ENCODE results near the gene VARS1.

VARS1 gene

GRCh38 chr6:31780507-31781243 lies 14.9 kb downstream of the VARS1 start:
- WGBS (ENCODE audit: insufficient coverage, insufficient read length): no CpG with 5 or more reads among the region's 20 CpGs
- DNase-seq (ENCODE audit: low read depth, low spot score): no peak
- H3K27ac ChIP-seq (ENCODE audit: low read length): no peak overlapping the region
- H3K27me3 ChIP-seq (ENCODE audit: control insufficient read depth, insufficient read depth, low read length): no peaks in the 10 kb centered on the region
- H3K9me3 ChIP-seq (ENCODE audit: control insufficient read depth, insufficient read depth, low read length): no peaks in the 10 kb centered on the region
- no peak overlapping the region for H3K4me3 ChIP-seq (ENCODE audit: low read length)
- H3K4me1 ChIP-seq (ENCODE audit: control insufficient read depth, insufficient read depth, low read length): peaks cover 4% of the 10 kb centered on the region; the same call in 1 of the 2 replicates
- H3K36me3 ChIP-seq (ENCODE audit: control insufficient read depth, insufficient read depth, low read length): peaks cover 53% of the 10 kb centered on the region

- no peaks in the 10 kb centered on the region for H3K27me3 ChIP-seq (ENCODE audit: control insufficient read depth, insufficient read depth, low read length)
- H3K9me3 ChIP-seq (ENCODE audit: control insufficient read depth, insufficient read depth, low read length): no peaks in the 10 kb centered on the region
- peaks cover 4% of the 10 kb centered on the region; the same call in 1 of the 2 replicates for H3K4me1 ChIP-seq (ENCODE audit: control insufficient read depth, insufficient read depth, low read length)
- peaks cover 47% of the 10 kb centered on the region for H3K36me3 ChIP-seq (ENCODE audit: control insufficient read depth, insufficient read depth, low read length)
- no peak overlapping the region for H3K27ac ChIP-seq (ENCODE audit: low read length)
- no CpG with 5 or more reads among the region's 10 CpGs for WGBS (ENCODE audit: insufficient coverage, insufficient read length)
- H3K4me3 ChIP-seq (ENCODE audit: low read length): no peak overlapping the region
- no peak for DNase-seq (ENCODE audit: low read depth, low spot score)
Measured at GRCh38 chr6:31779908-31780307, 15.6 kb downstream of the VARS1 start.

- Histone ChIP-seq H3K36me3 (ENCODE audit: control insufficient read depth, insufficient read depth, low read length) (peaks cover 41% of the 10 kb centered on the region), H3K9me3 (ENCODE audit: control insufficient read depth, insufficient read depth, low read length) (no peaks in the 10 kb centered on the region), H3K4me1 (ENCODE audit: control insufficient read depth, insufficient read depth, low read length) (peaks cover 4% of the 10 kb centered on the region; the same call in 1 of the 2 replicates), H3K27ac (ENCODE audit: low read length) (no peak overlapping the region), H3K27me3 (ENCODE audit: control insufficient read depth, insufficient read depth, low read length) (no peaks in the 10 kb centered on the region), H3K4me3 (ENCODE audit: low read length) (no peak overlapping the region)
- no peak for DNase-seq (ENCODE audit: low read depth, low spot score)
- WGBS (ENCODE audit: insufficient coverage, insufficient read length): no CpG with 5 or more reads among the region's 43 CpGs
Measured at GRCh38 chr6:31778999-31779885, 16.3 kb downstream of the VARS1 start.

GRCh38 chr6:31778193-31778592 lies 17.4 kb downstream of the VARS1 start:
- Histone ChIP-seq H3K4me3 (ENCODE audit: low read length) (no peak overlapping the region), H3K27me3 (ENCODE audit: control insufficient read depth, insufficient read depth, low read length) (no peaks in the 10 kb centered on the region), H3K36me3 (ENCODE audit: control insufficient read depth, insufficient read depth, low read length) (peaks cover 36% of the 10 kb centered on the region), H3K4me1 (ENCODE audit: control insufficient read depth, insufficient read depth, low read length) (peaks cover 4% of the 10 kb centered on the region; the same call in 1 of the 2 replicates), H3K27ac (ENCODE audit: low read length) (no peak overlapping the region), H3K9me3 (ENCODE audit: control insufficient read depth, insufficient read depth, low read length) (no peaks in the 10 kb centered on the region)
- no CpG with 5 or more reads among the region's 5 CpGs for WGBS (ENCODE audit: insufficient coverage, insufficient read length)
- no peak for DNase-seq (ENCODE audit: low read depth, low spot score)

GRCh38 chr6:31777667-31778050 lies 17.9 kb downstream of the VARS1 start:
- Histone ChIP-seq H3K9me3 (ENCODE audit: control insufficient read depth, insufficient read depth, low read length) (no peaks in the 10 kb centered on the region), H3K27me3 (ENCODE audit: control insufficient read depth, insufficient read depth, low read length) (no peaks in the 10 kb centered on the region), H3K4me3 (ENCODE audit: low read length) (no peak overlapping the region), H3K4me1 (ENCODE audit: control insufficient read depth, insufficient read depth, low read length) (peaks cover 4% of the 10 kb centered on the region; the same call in 1 of the 2 replicates), H3K27ac (ENCODE audit: low read length) (no peak overlapping the region), H3K36me3 (ENCODE audit: control insufficient read depth, insufficient read depth, low read length) (peaks cover 35% of the 10 kb centered on the region)
- no peak for DNase-seq (ENCODE audit: low read depth, low spot score)
- WGBS (ENCODE audit: insufficient coverage, insufficient read length): no CpG with 5 or more reads among the region's 5 CpGs

- H3K27me3 ChIP-seq (ENCODE audit: control insufficient read depth, insufficient read depth, low read length): no peaks in the 10 kb centered on the region
- H3K9me3 ChIP-seq (ENCODE audit: control insufficient read depth, insufficient read depth, low read length): no peaks in the 10 kb centered on the region
- no CpG with 5 or more reads among the region's 15 CpGs for WGBS (ENCODE audit: insufficient coverage, insufficient read length)
- H3K4me3 ChIP-seq (ENCODE audit: low read length): no peak within 1 kb of the TSS
- H3K36me3 ChIP-seq (ENCODE audit: control insufficient read depth, insufficient read depth, low read length): peaks cover 30% of the 10 kb centered on the region
- H3K4me1 ChIP-seq (ENCODE audit: control insufficient read depth, insufficient read depth, low read length): peaks cover 4% of the 10 kb centered on the region; the same call in 1 of the 2 replicates
- H3K27ac ChIP-seq (ENCODE audit: low read length): no peak within 1 kb of the TSS
- no peak for DNase-seq (ENCODE audit: low read depth, low spot score)
Measured at GRCh38 chr6:31776989-31777666, 18.4 kb downstream of the VARS1 start, which contains the start of gene VWA7. TSS of gene VWA7 (minus strand) at chr6:31777328. CDS start at chr6:31776779, 549 bp downstream.

GRCh38 chr6:31776485-31776988 lies 19.0 kb downstream of the VARS1 start:
- Histone ChIP-seq H3K4me1 (ENCODE audit: control insufficient read depth, insufficient read depth, low read length) (peaks cover 4% of the 10 kb centered on the region; the same call in 1 of the 2 replicates), H3K27ac (ENCODE audit: low read length) (no peak overlapping the region), H3K4me3 (ENCODE audit: low read length) (no peak overlapping the region), H3K9me3 (ENCODE audit: control insufficient read depth, insufficient read depth, low read length) (no peaks in the 10 kb centered on the region), H3K27me3 (ENCODE audit: control insufficient read depth, insufficient read depth, low read length) (no peaks in the 10 kb centered on the region), H3K36me3 (ENCODE audit: control insufficient read depth, insufficient read depth, low read length) (peaks cover 28% of the 10 kb centered on the region)
- no CpG with 5 or more reads among the region's 14 CpGs for WGBS (ENCODE audit: insufficient coverage, insufficient read length)
- no peak for DNase-seq (ENCODE audit: low read depth, low spot score)

- Histone ChIP-seq H3K36me3 (ENCODE audit: control insufficient read depth, insufficient read depth, low read length) (peaks cover 22% of the 10 kb centered on the region), H3K4me3 (ENCODE audit: low read length) (no peak overlapping the region), H3K27me3 (ENCODE audit: control insufficient read depth, insufficient read depth, low read length) (no peaks in the 10 kb centered on the region), H3K4me1 (ENCODE audit: control insufficient read depth, insufficient read depth, low read length) (peaks cover 4% of the 10 kb centered on the region; the same call in 1 of the 2 replicates), H3K27ac (ENCODE audit: low read length) (no peak overlapping the region), H3K9me3 (ENCODE audit: control insufficient read depth, insufficient read depth, low read length) (no peaks in the 10 kb centered on the region)
- no CpG with 5 or more reads among the region's 32 CpGs for WGBS (ENCODE audit: insufficient coverage, insufficient read length)
- DNase-seq (ENCODE audit: low read depth, low spot score): no peak
Measured at GRCh38 chr6:31775633-31776484, 19.7 kb downstream of the VARS1 start.

GRCh38 chr6:31775184-31775583 lies 20.4 kb downstream of the VARS1 start:
- WGBS (ENCODE audit: insufficient coverage, insufficient read length): no CpG with 5 or more reads among the region's 4 CpGs
- Histone ChIP-seq H3K27me3 (ENCODE audit: control insufficient read depth, insufficient read depth, low read length) (no peaks in the 10 kb centered on the region), H3K9me3 (ENCODE audit: control insufficient read depth, insufficient read depth, low read length) (no peaks in the 10 kb centered on the region), H3K4me3 (ENCODE audit: low read length) (no peak overlapping the region), H3K36me3 (ENCODE audit: control insufficient read depth, insufficient read depth, low read length) (peaks cover 15% of the 10 kb centered on the region), H3K27ac (ENCODE audit: low read length) (no peak overlapping the region), H3K4me1 (ENCODE audit: control insufficient read depth, insufficient read depth, low read length) (peaks cover 4% of the 10 kb centered on the region; the same call in 1 of the 2 replicates)
- no peak for DNase-seq (ENCODE audit: low read depth, low spot score)

Measured in iPS DF 6.9 (cell line).